Endothelial cell of umbilical vein (primary cell): ENCODE data around the gene MOB3B. TPM values are rescaled to one million over a fixed set of nuclear protein-coding genes. Genes with fewer than 3 reads are reported as not detected.

Source experiments
- BruUV-seq: library from RNA; stranded (reverse); fragments of 400-500 nt; replicated peaks from 2 replicates; lab custom pipeline; 2021; lab: Mats Ljungman, UMichigan
- CTCF ChIA-PET: fragments of 300-600, 350-600 bp; sonication (Branson Sonifier 250); formaldehyde crosslinking; loops from one replicate; lab custom pipeline; 2021; ENCODE audit warnings: antibody characterized with exemption, inconsistent platforms; lab: Charles Lee
- POLR2A ChIA-PET: fragments of 300-600, 350-600 bp; sonication (Branson Sonifier 250); formaldehyde crosslinking; loops from one replicate; lab custom pipeline; 2021; ENCODE audit warnings: antibody characterized with exemption, inconsistent platforms; lab: Charles Lee
- DNase-seq: peaks from one replicate; pipeline ENCODE4 v3.0.0-alpha.2; 2011; ENCODE audit warnings: low read depth, low spot score
- FAIRE-seq: peaks from 2 replicates; lab custom pipeline; 2011; peaks lifted over from hg19 to GRCh38; lab: Jason Lieb, UNC
- H2AFZ ChIP-seq: 2 replicates; pipeline ENCODE4 v1.6.0; 2012; ENCODE audit warnings: low read depth, low read length, control low read depth, inconsistent platforms
- H3K27ac ChIP-seq: 2 replicates; pipeline ENCODE4 v1.5.1; 2011; ENCODE audit warnings: low read depth, mild to moderate bottlenecking, control low read depth, low read length, moderate library complexity; ENCODE audit not compliant: insufficient read depth
- H3K27me3 ChIP-seq, 2 experiments: 2 replicates each; pipeline versions ENCODE4 v1.6.0 to v1.6.1; 2011; ENCODE audit warnings: low read length in 2 of 2, mixed read lengths in 1 of 2; ENCODE audit not compliant: control insufficient read depth in 2 of 2, insufficient read depth in 2 of 2
- H3K36me3 ChIP-seq, 2 experiments: 2 replicates in 1 of 2; 3 replicates in 1 of 2; pipeline ENCODE4 v1.5.1; 2011; ENCODE audit warnings: low read length in 2 of 2, mild to moderate bottlenecking in 1 of 2, moderate library complexity in 1 of 2; ENCODE audit not compliant: control insufficient read depth in 2 of 2, insufficient read depth in 2 of 2; ENCODE audit errors: extremely low read depth in 1 of 2
- H3K4me1 ChIP-seq: 3 replicates; pipeline ENCODE4 v1.5.1; 2011; ENCODE audit warnings: mild to moderate bottlenecking, low read length; ENCODE audit not compliant: control insufficient read depth, insufficient read depth; ENCODE audit errors: extremely low read depth
- H3K4me2 ChIP-seq: 2 replicates; pipeline ENCODE4 v1.6.1; 2011; ENCODE audit warnings: low read length, control low read depth, mixed read lengths; ENCODE audit not compliant: insufficient read depth
- H3K4me3 ChIP-seq, 3 experiments: fragments of 200-600 bp in 1 of 3; sonication (generic), shearing (Covaris generic) in 1 of 3; replicated peaks in 1 of 3; 2 replicates each; pipeline ENCODE4 v1.5.1; 2011 to 2016; ENCODE audit warnings: control low read depth in 3 of 3, low read length in 3 of 3, mild to moderate bottlenecking in 2 of 3, inconsistent platforms in 1 of 3, low read depth in 1 of 3, moderate library complexity in 1 of 3; ENCODE audit not compliant: insufficient read depth in 1 of 3
- H3K79me2 ChIP-seq: 2 replicates; pipeline ENCODE4 v1.6.0; 2012; ENCODE audit warnings: low read length, inconsistent platforms; ENCODE audit not compliant: control insufficient read depth, insufficient read depth
- H3K9ac ChIP-seq: replicated peaks from 2 replicates; pipeline ENCODE3; 2011; ENCODE audit warnings: low read length, control low read depth; ENCODE audit not compliant: insufficient read depth; ENCODE audit errors: extremely low read depth
- H3K9me1 ChIP-seq: replicated peaks from 3 replicates; pipeline ENCODE4 v1.6.0; 2011; ENCODE audit warnings: mild to moderate bottlenecking, low read length; ENCODE audit not compliant: control insufficient read depth, insufficient read depth; ENCODE audit errors: extremely low read depth
- H3K9me3 ChIP-seq: replicated peaks from 2 replicates; pipeline ENCODE4 v1.5.1; 2012; ENCODE audit warnings: low read length, inconsistent platforms; ENCODE audit not compliant: control insufficient read depth, insufficient read depth
- H4K20me1 ChIP-seq: replicated peaks from 2 replicates; pipeline ENCODE3; 2011; ENCODE audit warnings: mild to moderate bottlenecking, low read length; ENCODE audit not compliant: control insufficient read depth, insufficient read depth; ENCODE audit errors: extremely low read depth
- CTCF ChIP-seq, 2 donors: IDR thresholded peaks; 1 replicate in 1 of 2; 2 replicates in 1 of 2; pipeline ENCODE4 v1.5.1; 2011; ENCODE audit warnings: low read length in 2 of 2, mild to moderate bottlenecking in 2 of 2, moderate library complexity in 2 of 2, control low read depth in 1 of 2, inconsistent platforms in 1 of 2, low read depth in 1 of 2; ENCODE audit not compliant: insufficient read depth in 1 of 2; ENCODE audit errors: extremely low read depth in 1 of 2
- MAX ChIP-seq: IDR thresholded peaks from 2 replicates; pipeline ENCODE4 v1.6.1; 2011; ENCODE audit not compliant: insufficient read depth, insufficient read length
- MYC ChIP-seq: IDR thresholded peaks from one replicate; pipeline ENCODE4 v1.6.1; 2011; ENCODE audit warnings: mild to moderate bottlenecking, low read depth, low read length
- dilution Hi-C: fragments of 300-500 bp; cut with MboI; formaldehyde crosslinking; loops from one replicate; pipeline ENCODE4 v1.15.0; 2019; ENCODE audit warnings: low sequenced_read_pairs; ENCODE audit not compliant: extremely low pct_ligation_motif_present
- intact Hi-C: fragments of 100-400 bp; cut with micrococcal nuclease; formaldehyde crosslinking; loops from one replicate; pipeline ENCODE4 v1.10.0; 2022
- polyA plus RNA-seq, 4 experiments: library from polyadenylated mRNA; depleted of rRNA in 3 of 4; stranded (reverse) in 3 of 4; unstranded in 1 of 4; fragments of >200 nt; gene quantifications; 2 replicates each; pipeline versions ENCODE4 v1.2.1 to v1.2.3, GENCODE V29; 2011 to 2012; ENCODE audit warnings: missing spikeins in 1 of 4
- total RNA-seq: library from RNA; stranded (reverse); gene quantifications from 2 replicates; pipeline ENCODE4 v1.2.3, GENCODE V29; 2021

Gene MOB3B
- total and polyA plus RNA-seq, 2 donors (not counting 3 experiments of a cell fraction or from before 2014, with no cell fraction given): 0.03 TPM; not detected in 1

DNA sequence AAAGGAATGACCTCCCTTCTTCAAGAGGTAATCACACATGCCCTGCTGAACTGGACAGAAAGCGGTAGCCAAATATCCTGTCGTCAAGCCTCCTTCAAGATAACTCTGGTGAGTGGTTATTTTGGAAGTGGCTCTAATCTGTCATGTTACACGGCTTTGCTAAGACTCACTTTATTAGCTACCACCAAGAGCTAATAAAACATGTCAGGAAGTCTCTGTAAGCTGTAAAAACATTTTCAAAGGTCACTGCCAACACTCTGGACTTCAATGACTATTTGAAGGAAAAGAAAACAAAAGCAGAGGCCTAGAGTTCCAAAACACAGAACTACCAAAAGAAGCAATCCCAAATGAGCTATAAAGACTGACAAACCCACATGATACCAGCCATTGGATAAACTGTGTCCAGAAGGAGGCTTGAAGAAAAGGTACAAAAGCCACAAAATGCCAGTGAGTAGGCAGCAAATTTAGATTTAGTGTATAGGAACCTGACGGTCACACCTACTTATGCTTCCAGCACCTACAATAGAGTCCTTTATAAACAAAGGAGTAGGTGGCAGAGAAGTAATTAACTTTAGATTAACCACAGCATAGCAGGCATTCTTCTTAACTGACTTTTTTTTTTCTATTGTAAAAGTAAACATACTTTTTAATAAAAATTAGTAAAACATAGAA, 135.3 kb downstream of the MOB3B start:
- H3K27me3 ChIP-seq: peaks cover 6 to 16% of the 10 kb centered on the region in 2 experiments
- DNase-seq (peak; percentile 92), FAIRE-seq (peak; percentile 93)
- ChIA-PET CTCF (interaction anchor here (1.1 to 1.2 kb wide), 2 partner anchors 10 to 135 kb away, joined by 3 to 4 read pairs; partner anchors contain the start of gene MOB3B), POLR2A (interaction anchor here (0.6 kb wide), 1 partner anchor 283 kb away, joined by 3 read pairs; no protein-coding TSS in a partner anchor)
- TF ChIP-seq MAX: no peak
- no peak for TF ChIP-seq CTCF (IDR thresholded peaks at IDR 0.05; ENCODE audit: extremely low read depth in 1 of 2, insufficient read depth in 1 of 2, low read depth in 1 of 2, low read length in 2 of 2)
- TF ChIP-seq MYC: no peak
- H3K9ac ChIP-seq: no peak overlapping the region
- peaks cover 5% of the 10 kb centered on the region for H3K4me1 ChIP-seq
- H3K9me1 ChIP-seq: no peaks in the 10 kb centered on the region
- intact Hi-C loops: loop anchor here (1.0 kb wide), 1 partner anchor 135 kb away; the partner anchor contains the start of gene MOB3B
- no peaks in the 10 kb centered on the region for H3K36me3 ChIP-seq
- no peak overlapping the region for H3K27ac ChIP-seq
- H3K4me2 ChIP-seq: no peak overlapping the region
- H3K4me3 ChIP-seq: no peak overlapping the region
- dilution Hi-C loops: no loop called here
- H3K9me3 ChIP-seq: no peaks in the 10 kb centered on the region
- H3K79me2 ChIP-seq: no peaks in the 10 kb centered on the region
- H4K20me1 ChIP-seq: no peaks in the 10 kb centered on the region
- no peak overlapping the region for H2AFZ ChIP-seq
- no TSS peak for BruUV-seq
